SHP77 treated with DMSO at 0.1 percent for 48 hours (cell line): ENCODE data around the gene OR52K2.
"Not testable (repeated sequence)": the region's sequence is repeated elsewhere in the genome, so short reads cannot be mapped to it uniquely, and the experiment has no call there.

Experiments used
- DNase-seq: peaks from one replicate; lab custom pipeline; 2025; lab: John Stamatoyannopoulos, UW

OR52K2 gene

DNA sequence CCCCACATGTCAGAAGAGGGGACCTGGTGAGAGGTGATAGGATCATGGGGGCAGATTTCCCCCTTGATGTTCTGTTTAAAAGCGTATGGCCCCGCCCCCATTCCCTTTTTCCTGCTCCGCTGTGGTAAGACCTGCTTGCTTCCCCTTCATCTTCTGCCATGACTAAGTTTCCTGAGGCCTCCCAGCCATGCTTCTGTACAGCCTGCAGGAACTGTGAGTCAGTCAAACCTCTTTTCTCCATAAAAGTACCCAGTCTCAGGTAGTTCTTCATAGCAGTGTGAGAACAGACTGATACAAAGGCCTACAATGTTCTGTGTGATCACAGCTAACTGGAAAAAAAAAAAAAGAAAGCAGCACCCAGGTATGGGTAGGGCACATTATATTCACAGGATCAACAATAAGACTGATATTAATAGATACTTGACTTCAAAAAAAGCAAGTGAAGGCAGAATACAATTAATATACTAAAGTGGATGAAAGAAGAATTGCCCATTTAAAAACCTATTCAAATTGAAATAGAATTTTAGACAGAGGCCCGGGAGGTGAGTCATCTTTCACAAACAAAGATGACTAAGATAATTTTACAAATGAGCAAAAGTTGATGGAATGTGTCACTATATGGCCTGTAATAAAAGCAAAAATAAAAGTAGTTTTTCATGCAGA is 31.6 kb downstream of the OR52K2 start:
- no peak for DNase-seq

DNA sequence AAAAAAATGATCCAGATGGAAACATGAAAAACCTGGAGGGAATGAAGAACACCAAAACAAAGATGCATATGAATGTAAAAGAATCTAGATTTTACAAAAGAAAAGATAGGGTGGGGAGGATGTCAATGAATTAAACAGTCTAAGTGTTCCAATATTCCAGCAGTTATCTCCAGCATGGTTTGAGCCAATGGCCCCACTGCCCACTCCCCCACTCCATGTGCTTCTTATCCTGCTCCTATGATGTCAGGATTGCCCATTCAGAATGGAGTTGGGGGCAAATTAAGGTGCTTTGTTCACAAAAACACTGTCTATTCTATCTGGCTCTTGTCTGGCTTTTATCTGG is 32.1 kb downstream of the OR52K2 start:
- DNase-seq, result no peak

DNA sequence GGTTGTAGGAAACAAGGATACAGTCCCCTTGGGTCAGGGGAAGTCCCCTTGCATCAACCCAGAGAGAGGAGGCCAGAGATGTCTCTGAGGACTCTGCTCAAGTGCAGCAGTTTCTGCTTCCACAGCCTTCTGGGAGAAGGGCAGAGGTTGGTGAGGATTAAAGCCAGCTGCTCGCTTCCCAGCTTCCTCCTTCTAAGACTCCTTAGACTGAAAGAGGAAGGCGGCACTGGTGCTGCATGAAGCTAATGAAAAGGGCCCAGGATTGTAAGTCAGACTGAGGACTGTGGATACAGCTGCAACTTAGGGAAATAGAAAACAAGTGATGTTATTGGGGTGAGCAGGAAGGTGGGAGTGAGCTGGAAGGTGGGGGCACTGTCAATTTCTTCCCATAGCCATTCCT is 33.4 kb downstream of the OR52K2 start, which contains the start of gene OR52K1:
OR52K1 (plus strand) TSS at position 202 of the 400 bp plus-strand sequence. CDS start 6,255 bp downstream, outside the sequence.
- DNase-seq, result no peak

DNA sequence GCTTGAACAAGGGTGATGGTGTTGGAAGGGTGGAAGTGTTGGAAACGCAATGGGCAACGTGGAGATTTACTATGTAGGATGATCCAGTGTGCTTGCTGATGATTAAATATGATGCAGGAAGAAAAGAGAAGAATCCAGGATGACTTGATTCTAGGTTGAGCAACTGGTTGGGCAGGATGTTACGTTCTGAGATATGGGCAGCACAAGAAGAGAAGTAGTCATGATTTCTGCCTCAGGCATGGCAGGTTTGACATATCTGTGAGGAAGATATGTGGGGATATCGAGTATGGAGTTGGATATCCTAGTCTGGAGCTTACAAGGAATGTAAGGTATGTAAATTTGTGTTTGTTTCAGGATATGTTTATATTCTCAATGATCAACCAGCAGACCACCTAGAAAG is 35.2 kb downstream of the OR52K2 start:
- no peak for DNase-seq

DNA sequence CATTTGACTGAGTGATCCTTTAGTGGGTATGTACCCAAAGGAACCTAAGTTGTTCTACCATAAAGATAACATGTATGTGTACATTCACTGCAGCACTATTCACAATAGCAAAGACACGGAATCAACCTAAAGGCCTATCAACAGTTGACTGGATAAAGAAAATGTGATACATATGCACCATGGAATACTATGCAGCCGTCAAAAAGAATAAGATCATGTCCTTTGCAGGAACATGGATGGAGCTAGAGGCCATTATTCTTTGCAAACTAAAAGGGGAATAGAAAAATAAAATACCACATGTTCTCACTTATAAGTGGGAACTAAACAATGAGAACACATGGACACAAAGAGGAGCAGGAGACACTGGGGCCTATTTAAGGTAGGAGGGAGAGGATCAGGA is 42.3 kb downstream of the OR52K2 start:
- not testable (repeated sequence) for DNase-seq

DNA sequence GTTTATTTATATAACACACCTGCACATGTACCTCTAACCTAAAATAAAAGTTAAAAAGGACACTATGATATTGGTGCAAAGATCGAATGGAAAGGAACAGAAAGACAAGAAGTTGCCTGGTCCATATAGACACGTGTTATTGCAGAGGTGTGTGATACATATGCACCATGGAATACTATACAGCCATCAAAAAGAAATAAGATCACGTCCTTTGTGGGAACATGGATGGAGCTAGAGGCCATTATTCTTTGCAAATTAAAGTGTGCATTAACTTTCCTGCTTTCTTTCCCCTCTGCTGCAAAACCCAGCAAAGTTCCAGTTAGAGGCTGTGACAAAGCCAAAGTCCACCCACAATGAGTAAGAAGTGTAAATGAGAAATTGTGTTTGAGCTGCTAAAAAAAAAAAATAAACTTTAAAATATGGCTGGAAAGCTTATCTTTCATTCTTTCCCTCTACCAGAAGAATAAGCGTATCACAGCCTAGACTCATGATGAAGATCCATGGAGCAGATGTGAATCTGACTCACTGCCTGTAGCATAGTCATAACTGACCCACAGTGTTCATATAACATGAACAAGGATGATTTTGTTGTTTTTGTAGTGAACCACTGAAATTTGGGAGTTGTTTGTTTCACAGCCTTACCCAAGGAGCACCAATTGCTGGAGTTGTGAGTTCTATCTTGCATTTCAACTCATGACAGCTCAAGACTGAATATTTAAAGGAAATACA is 42.9 kb downstream of the OR52K2 start:
- DNase-seq, result no peak

DNA sequence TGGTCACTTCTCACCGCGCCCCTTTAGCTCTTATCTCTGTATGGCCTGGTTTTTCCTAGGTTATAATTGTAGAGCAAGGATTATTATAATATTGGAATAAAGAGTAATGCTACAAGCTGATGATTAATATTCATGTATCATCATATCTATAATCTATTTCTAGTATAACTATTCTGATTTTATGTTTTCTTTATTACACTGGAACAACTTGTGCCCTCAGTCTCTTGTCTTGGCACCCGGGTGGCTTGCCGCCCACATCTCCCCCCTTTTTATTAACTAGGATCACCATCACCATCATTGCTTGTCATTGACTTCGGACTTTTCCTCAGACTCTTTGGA is 44.4 kb downstream of the OR52K2 start:
- no peak for DNase-seq

DNA sequence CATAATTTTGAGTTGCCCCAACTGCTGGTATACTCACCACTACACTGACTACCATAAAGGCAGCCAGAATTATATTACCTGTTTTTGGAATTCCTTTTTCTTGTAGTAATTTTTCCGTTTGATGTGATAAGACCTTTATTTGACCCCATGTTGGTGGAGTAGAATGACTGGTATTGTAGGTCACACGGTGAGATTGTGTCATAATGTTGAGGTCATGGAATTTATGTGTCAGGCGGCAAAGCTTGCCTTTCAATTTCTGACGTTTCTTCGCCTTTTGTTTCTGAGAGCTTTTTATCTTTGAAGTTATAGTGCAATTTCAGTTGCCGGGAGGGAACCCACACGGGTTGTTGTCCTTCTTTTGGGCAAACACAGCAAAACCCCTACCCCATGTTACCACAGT is 46.4 kb downstream of the OR52K2 start:
- no peak for DNase-seq

DNA sequence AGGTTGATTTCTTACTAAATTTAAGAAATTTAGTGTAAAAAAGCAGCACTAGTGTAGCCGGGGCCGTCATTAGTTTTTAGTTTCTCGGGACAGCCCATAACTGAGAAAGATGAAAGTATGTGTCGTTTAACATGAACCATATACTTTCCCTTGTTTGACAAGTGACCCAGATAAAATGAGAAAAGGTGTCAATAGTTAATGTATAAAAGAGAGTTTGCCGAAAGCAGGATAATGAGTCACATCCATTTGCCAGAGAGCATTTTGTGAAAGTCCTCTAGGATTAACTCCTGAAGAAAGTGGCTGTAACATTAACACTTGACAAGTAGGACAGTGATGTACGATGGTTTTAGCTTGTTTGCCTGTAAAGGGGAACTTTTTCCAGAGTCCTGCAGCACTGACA is 46.9 kb downstream of the OR52K2 start:
- DNase-seq, result no peak

DNA sequence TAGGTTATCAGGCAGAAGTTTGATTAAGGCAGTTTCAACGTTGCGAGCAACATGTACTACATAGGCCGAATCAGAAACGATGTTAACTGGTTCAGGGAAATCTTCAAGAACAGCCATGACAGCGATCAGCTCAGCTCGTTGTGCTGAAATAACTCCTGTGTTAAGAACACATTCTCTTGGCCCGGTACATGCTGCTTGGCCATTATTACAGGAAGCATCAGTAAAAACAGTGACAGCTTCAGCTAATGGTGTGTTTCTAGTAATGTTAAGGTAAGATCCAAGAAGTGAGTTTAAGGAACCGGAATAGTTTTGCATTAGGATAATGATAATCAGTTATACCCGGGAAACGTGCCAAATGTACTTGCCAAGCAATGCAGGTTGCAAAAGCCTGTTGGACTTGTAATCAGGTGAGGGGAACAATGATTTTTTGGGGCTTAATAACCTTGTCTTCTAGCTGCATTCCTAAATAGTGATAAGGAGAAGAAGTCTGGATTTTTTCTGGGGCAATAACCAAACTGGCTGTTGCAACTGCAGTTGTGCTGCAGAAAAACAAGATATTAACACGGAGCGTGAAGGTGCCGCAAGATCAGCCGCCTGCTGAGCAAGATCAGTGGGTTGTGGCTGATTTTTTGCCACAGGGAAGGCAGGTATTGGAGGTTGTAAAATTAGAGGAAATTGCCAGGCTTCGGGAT is 47.6 kb downstream of the OR52K2 start:
- DNase-seq, result no peak
